GM21360 (cell line): Measurements from ENCODE around the gene DHRS2.

Experiments
- ATAC-seq: cut with Tn5 transposase; IDR thresholded peaks from one replicate; pipeline ENCODE4 v1.9.1; 2021; ENCODE audit warnings: mild to moderate bottlenecking, moderate library complexity; ENCODE audit not compliant: unreplicated experiment

The DHRS2 gene

DNA sequence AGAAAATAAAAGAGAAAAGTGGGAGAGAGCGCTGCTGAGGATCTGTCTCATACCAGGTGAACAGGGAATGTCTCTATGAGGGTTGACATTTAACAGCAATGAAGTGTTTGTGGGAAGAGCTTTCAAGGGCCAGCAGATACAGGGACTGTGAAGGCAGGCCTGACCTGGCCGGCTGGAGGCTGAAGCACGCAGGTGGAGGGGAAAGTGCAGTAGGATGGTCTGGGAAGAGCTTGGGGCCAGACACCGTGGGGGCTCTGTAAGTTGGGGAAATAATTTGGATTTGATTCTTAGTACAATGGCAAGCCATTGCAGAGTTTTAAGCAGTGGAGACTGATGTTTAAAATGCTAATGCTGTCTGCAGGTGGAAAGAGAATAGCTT, 23.8 kb upstream of the DHRS2 start:
- ATAC-seq: no peak

DNA sequence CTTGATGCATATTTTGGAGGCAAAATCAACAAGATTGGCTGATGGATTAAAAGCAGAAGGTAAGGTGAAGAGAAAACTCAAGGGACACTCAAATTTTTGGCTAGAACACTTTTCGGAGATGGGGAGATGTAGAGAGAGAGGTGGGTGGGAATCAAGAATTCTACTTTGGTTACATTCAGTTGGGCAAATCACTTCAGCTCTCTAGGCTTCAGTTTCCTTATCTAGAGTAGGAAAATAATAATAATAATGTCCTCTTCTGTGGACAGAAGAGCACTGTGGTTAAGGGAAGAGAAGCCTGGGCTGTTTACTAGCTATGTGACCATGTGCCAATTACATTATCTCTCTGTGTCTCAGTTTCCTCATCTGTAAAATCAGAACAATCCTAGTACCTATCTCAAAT, 23.4 kb upstream of the DHRS2 start:
- no peak for ATAC-seq

DNA sequence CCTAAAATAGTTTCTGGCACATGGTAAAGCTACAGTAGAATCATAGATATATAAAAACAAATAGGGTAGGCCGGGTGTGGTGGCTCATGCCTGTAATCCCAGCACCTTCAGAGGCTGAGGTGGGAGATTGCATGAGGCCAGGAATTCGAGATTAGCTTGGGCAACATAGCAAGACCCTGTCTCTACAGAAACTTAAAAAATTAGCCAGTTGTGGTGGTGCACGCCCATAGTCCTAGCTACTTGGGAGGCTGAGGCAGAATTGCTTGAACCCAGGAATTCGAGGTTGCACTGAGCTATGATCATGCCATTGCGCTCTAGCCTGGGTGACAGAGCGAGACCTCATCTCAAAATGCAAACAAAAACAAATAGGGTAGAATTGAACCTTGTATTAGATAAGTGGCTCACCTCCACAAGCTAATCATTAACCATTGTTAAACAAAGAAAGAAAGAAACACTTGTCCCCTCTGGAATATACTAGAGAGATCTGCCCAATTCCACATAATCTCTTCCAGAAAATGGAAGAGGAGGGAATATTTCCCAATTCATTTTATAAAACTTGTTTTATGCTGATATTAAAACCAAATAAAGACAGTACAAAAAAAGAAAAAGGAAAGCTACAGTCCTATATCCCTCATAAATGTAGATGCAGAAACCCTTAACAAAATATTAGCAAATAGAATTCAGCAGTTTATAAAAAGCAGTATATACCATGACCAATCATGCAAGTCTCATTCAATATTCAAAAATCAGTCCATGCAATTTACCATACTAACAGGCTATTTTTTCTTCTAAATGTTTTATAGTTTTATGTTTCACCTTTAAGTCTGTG, 22.7 kb upstream of the DHRS2 start:
- no peak for ATAC-seq

DNA sequence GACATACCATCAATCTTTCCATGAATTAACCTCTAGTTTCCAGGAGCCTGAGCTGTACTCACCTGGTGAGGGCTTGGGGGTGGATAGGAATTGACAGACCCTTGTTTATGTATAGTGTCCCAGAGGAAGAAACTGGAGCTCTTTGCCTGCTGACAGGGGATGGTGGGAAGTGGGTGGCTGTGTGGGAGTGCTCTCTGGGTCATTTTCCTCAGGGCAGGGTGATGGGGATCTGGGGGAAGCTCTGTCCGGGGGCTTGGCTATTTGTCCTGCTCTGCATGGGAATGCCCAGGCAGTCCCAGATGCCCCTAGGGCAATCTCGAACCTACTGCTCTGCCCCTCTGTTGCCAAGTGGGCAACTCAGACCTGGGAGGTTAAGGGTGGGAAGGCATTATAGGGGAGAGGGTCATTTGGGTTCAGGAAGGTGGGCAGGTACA, 21.8 kb upstream of the DHRS2 start:
- no peak for ATAC-seq

DNA sequence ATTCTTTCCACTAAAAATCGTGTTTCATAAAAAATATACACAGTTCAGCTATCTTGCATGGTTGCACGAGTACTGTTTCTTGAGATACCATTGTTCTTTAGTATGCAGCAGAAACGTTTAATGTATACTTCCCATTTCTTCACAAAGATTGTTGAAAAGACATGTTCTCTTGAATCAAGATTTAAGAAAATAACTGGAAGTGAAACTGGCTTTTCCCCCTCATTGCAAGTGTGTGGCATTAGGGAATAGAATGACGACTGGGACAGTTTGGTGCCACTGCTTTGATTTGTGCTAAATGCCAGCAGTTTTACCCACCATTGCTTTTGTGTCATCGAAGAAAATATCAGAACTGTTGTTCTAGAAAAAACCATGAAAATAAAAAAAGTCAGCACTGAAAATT, 20.3 kb upstream of the DHRS2 start:
- ATAC-seq: no peak

DNA sequence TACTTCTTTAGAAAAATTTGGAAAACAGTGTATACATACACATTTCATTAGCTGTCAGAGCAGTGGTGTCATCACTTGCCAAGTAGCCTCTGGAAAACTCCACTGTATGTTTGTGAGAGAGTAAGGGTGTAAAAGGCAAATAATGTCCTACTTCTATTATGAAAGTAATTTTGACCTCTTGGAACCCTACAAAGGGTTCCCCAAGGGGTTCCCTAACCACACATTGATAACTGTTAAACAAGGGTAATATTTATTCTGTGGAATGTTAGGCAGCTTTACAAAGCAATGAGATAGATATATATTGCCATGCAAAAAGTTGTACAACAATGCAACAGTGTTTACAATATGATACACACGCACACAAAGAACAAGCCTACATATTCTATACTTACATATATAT, 18.6 kb upstream of the DHRS2 start:
- ATAC-seq: no peak

DNA sequence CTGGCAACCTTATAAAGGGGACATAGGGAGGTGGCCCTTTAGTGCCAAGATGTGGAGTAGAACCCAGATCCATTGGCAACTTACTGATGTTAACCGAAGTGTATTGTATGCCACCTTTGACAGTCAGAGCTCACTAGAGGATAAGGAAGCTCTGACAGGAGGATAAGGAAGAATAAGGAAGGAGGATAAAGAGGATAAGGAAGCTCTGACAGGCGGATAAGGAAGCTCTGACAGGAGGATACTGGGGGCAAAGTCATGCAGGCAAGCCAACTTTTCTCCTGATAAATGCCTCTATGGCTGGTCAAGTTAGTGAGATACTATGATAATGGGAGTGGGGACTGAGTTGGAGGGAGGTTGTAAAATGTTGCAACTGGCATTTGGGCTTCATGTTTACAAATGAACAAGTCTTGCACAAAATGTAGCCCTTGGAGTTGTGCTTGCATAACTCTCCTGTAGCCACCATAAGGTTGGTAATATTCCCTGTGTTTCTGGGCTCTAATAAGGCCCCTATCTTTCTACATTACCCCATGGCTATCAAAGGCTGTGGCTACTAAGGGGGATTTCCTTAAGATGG, 17.7 kb upstream of the DHRS2 start:
- no peak for ATAC-seq

DNA sequence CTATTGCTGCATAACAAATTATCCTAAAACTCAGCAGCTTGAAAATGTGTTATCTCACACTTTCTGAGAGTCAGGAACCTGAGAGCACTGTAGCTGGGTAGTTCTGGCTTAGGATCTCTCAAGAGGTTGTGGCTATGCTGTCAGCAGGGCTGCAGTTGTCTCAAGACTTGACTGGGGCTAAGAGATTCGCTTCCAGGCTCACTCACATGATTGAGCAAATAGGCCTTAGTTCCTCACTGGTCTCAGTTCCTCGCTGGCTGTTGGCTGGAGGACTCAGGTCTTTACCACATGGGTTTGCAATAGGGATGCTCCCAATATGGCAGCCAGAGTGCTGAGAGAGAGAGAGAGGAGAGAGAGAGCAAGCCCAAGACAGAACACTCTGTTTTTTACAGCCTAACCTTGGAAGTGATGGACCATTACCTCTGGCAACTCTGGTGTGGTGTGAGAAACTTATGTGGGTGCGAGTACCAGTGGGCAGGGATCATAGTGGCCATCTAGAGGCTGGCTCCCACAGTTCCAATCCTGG, 15.9 kb upstream of the DHRS2 start:
- ATAC-seq: no peak

DNA sequence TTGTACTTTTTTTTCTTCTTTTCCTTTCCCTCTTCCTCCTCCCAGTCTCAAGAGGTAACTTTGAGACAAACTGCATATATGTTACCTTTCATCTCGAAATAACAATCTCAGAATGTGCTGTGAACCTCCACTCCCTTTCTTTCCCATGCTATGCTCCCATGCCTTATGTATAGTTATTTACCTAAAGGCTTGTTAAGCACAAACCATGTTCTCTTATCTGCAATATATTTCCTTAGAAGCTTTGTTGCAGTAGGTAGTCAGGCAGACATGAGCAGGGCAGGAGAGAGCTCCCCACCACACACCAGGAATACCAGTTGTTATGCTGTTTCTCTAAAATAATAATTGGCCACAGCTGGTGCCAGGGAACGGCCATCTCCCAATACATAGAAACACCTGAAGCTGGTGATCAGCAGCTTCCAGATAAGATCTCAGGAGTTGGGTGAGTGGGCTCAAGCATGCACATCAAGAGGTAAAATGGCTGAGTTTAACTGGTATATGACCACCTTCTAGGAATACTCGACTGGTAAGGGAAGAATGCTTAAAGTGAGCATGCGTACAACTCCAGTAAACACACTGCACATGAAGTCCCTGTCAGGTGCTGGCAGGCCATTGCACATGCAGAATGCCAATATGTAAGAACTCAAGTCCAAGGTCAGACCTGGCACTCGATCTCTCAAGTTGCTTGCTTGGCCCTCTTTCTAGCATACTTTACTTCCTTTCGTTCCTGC, 14.8 kb upstream of the DHRS2 start:
- no peak for ATAC-seq

DNA sequence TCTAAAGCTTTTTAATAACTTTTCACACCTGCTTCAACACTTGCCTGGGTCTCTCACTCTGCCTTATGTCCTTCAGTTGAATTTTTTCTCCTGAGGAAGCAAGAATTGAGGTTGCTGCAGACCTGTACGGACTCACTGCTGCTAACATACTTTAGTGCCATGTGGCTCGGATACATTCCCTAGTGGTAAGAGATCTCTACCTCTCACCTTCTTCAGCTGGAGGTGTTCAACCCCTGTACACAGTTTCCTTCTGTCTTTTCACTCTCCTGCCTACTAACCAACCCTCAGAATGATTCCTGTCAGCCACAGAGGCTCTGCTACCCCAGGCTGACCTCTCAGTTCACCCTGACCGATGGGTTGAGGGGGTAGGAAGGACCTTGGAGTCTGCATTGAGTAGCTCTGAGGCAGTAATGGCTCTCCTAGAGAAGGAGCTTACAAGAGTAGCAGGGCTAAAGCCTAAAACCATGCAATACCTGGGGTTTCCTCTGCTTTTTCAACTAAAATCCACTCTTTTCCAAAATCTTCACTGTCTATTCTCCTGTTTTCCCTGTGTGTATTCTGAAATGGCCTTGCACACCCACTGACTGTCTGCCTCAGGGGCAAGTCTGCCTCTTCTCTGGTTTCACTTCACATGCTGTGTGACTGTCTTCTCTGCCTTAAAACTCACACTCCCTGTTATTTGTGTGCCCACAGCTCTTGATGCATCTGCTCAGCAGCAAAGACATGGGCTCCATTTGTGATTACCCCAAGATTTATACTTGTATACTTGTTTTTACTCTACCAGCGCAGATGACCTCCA, 14.0 kb upstream of the DHRS2 start:
- no peak for ATAC-seq

DNA sequence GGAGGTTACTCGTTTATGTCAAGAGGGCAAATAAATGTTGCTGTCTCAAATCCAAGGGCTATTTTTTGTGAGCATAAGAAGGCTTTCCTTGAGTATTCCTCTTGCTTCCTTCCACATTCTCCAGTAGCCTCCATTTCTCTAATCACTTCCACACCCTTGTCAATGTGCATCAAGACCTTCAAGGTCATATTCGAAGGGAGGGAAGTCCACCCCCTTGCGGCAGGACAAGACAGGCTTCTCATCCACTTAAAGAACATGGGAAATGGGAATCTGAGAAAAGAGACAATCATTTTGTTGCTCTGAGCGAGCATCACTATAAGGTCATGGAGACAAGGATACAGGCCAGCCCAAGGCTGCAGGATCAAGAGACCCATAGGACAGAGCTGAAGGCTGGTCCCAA, 13.2 kb upstream of the DHRS2 start:
- ATAC-seq: no peak

DNA sequence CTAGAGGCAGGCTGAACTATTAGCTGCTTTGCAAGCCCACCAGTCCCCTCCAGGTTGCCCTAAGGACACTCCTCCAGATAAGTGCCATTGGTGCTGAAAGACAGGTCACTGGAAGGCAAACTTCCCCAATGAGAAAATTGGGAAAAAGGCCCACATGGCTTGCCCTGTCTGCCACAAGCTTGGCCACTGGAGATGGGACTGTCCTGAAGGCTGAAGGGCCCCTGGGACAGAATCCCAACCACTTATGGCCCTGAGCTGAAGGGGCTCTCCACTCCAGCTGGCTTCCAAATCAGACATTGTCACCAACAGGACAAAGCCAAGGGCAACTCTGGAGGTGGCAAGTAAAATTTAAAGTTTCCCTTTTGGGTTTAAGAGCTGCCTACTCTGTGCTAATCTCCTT, 12.2 kb upstream of the DHRS2 start:
- ATAC-seq: no peak

DNA sequence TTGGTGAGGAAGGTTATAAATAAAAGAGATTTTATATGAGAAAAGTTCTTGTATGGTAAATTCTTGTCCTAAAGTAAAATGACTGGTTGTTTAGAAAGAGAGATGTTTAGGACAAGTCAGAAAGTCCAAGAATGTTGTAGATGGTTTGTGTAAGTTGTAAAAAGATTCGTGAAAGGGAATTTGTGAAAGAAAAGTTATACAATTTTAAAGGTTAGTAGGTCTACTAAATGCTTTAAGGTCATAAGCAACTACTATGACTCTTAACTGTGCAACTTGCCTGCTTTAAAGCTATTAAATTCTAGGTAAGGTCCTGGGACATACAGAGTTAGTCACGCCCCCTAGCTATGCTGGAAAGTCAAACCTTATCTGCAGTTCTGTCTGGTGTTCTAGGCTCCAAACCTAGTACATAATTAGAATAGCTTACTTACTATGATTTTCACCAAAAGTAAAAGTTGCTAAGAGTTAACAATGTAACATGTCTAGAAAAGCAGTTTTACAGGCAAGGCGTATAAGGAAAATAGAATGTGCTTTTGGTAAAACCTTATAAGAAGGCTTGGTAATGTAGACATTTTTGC, 11.2 kb upstream of the DHRS2 start:
- ATAC-seq: no peak

DNA sequence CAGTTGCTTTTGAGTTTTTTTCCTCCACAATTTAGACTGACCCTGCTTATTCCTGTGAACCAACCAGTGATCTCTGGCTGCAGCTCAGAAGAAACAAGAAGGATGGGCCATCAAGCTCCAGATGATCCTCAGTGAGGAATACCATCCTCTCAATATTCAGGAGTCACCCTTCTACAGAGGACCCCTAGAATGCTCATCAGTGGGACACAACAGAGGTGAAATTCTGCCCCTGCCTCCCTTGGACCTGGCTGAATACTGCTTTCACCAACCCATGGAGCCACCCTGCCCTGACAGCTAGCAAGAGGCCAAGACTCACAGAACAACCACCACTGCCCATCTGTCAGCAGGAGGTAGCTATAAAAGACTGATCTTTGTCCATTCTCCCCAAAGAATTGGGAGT, 9.2 kb upstream of the DHRS2 start:
- ATAC-seq: no peak

DNA sequence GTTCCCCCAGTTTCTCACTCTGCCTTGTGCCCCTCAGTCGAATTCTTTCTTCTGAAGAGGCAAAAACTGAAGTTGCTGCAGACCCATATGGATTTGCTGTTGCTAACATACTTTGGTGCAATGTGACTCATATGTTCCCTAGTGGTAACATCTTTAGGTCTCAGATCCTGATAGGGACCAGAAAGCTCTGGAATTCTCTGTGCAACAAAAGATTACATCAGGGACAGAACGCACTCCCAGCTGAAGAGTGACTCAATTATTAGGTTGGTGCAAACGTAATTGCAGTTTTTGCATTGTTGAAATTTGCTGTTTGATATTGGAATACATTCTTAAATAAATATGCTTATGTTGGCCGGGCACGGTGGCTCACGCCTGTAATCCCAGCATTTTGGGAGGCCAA, 8.2 kb upstream of the DHRS2 start:
- ATAC-seq: no peak

DNA sequence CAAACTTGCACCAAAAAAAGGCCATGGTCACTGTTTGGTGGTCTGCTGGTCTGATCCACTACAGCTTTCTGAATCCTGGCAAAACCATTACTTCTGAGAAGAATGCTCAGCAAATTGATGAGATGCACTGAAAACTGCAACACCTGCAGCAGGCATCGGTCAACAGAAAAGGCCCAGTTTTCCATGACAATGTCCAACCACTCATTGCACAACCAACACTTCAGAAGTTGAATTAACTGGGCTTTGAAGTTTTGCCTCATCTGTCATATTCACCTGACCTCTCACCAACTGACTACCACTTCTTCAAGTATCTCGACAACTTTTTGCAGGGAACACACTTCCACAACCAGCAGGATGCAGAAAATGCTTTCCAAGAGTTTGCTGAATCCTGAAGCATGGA, 7.0 kb upstream of the DHRS2 start:
- ATAC-seq: no peak

DNA sequence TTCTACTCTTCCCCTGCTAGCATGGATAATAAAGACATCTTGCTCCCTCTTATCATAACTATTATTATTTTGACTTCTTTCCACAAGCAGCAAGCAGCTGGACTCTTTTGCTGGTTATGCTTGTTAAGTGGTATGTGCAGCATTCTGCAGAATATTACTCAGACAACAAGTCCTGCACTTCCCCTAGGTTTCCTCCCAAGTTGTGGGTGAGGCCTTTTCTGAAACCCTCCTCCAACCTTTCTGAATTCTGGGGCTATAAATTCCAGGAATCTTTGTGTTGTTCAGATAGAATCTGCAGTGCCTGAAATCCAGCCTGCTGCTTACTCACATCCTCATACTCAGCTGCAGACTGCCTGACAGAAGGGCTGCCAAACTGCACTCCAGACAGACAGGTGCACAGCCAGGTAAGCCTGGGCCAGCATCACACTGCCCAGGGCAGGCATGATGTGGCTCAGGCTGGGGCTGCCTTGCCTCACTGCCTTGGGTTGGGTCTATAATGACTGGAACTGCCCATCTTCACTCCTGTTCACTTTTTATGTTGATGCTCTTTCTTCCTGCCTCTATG, 6.2 kb upstream of the DHRS2 start:
- no peak for ATAC-seq

DNA sequence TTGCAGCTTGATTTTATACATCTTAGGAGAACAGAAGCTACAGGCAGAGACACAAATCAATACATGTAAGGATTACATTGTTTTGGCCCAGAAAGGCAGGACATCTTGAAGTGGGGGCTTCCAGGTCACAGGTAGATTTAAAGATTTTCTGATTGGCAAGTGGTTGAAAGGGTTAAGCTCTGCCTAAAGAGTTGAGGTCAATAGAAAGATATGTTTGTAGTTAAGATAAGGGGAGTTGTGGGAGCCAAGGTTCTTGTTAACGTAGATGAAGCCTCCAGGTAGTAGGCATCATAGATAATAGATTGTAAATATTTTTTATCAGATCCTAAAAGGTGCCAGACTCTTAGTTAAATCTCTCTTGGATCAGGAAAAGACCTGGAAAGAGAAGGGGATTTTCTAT, 5.5 kb upstream of the DHRS2 start:
- no peak for ATAC-seq

DNA sequence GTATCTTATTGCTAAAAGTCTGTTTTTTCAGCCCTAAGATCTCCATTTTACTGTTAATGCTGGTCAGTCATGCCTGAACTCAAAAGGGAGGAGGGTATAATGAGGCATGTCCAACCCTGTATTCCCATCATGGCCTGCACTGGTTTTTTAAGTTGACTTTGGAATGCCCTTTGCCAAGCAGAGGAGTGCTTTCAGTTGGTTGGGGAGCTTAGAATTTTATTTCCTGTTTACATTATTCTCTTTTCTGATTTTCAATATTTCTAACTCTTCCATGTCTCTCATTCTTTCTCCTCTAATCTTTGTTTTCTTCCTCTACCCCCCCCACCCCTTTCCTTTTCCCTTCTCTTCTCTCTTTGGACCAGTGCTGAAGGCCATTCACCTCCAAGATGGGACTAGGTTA, 4.9 kb upstream of the DHRS2 start:
- no peak for ATAC-seq

DNA sequence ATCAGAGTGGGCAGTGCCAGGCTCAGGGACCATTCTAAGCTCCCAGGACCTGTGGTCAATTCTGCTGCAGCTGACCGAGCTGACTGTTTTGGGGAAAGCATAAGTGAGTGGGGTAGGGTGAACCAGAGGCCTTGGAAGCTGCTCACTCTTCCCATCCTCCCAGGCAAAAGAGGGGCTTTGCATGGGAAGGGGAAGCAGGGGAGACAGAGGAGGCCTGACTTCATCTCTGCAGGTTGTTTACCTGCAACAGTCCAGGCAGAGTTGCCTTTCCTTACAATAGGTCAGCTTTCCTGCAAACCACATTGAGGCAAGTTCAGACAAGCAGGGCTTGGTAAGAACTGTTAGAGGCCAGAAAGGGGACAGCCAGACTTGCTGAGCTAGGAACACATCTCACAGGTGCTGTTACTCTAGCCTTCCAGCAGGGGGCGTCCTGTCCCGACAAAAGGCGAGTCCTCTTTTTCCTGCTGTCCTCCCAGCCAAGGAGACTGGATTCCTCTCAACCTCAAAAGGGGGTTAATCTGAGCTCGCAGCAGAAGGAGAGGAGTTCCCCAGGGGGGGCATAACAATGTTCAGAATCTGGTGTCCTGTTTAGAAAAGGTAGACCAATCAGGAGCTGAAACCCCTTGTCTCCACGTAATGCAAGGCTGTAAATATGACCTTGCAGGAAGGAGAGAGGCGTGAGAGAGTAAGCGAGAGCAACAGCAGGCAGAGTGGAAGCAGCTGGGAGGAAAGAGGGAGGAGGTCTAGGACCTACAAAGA, 4.3 kb upstream of the DHRS2 start:
- ATAC-seq: peak; percentile 59
